Upper lobe of left lung (tissue), 4 donors: ENCODE results near the gene SRPK2.

Experiments used
- CTCF ChIP-seq, 6 experiments: fragments of 450-650 bp in 4 of 6; fragments of 200-600 bp in 2 of 6; sonication (generic) in 2 of 6; IDR thresholded peaks; one replicate each; pipeline ENCODE4 v1.5.1; 2016 to 2019; ENCODE audit warnings: antibody characterized with exemption in 6 of 6
- EP300 ChIP-seq, 4 donors: sonication (generic); formaldehyde crosslinking; IDR thresholded peaks; one replicate each; pipeline ENCODE4 v1.5.1; 2017; ENCODE audit warnings: antibody characterized with exemption in 4 of 4, control low read depth in 2 of 4
- POLR2A ChIP-seq, 4 donors: fragments of 450-650 bp; IDR thresholded peaks; one replicate each; pipeline ENCODE4 v1.5.1; 2016 to 2017; ENCODE audit warnings: antibody characterized with exemption in 4 of 4, mild to moderate bottlenecking in 2 of 4
- POLR2AphosphoS5 ChIP-seq, 2 donors: sonication (generic); formaldehyde crosslinking; IDR thresholded peaks; one replicate each; pipeline ENCODE4 v1.5.1; 2017; ENCODE audit warnings: antibody characterized with exemption in 2 of 2

GRCh38 chr7:105399043-105399725 lies 10.5 kb upstream of the SRPK2 start:
- TF ChIP-seq CTCF (IDR thresholded peaks at IDR 0.05) (peak in 1 of 6 experiments; percentile 18), POLR2AphosphoS5 (IDR thresholded peaks at IDR 0.05) (no peak), POLR2A (IDR thresholded peaks at IDR 0.05) (no peak), EP300 (IDR thresholded peaks at IDR 0.05) (no peak)
